K562 (cell line): Measurements from ENCODE around the gene KCNAB1. TPM values are rescaled to one million over a fixed set of nuclear protein-coding genes. Genes with fewer than 3 reads are reported as not detected.

Source experiments
- ELF1 ChIP-seq: fragments of 200-800 bp; sonication (Bioruptor generic); IDR thresholded peaks from 2 replicates; pipeline ENCODE4 v1.6.1; 2016; ENCODE audit warnings: missing genetic modification characterization, missing compliant biosample characterization
- ELF2 ChIP-seq: fragments of 250-450 bp; sonication (Bioruptor Pico); IDR thresholded peaks from 2 replicates; pipeline ENCODE4 v1.5.0; 2021; ENCODE audit warnings: mild to moderate bottlenecking
- KDM5B ChIP-seq: fragments of 200-600 bp; sonication (generic); IDR thresholded peaks from 2 replicates; pipeline ENCODE4 v1.6.1; 2012; ENCODE audit warnings: low read depth, mild to moderate bottlenecking, moderate library complexity, low read length, control low read depth, inconsistent platforms; ENCODE audit not compliant: insufficient replicate concordance
- LARP7 ChIP-seq: fragments of 450-650 bp; IDR thresholded peaks from 2 replicates; pipeline ENCODE4 v1.6.1; 2016
- MBD2 ChIP-seq: sonication (generic); IDR thresholded peaks from 2 replicates; pipeline ENCODE4 v1.6.1; 2016; ENCODE audit warnings: low read depth, borderline replicate concordance
- NR4A1 ChIP-seq, 2 experiments: fragments of 250-450 bp in 1 of 2; fragments of 450-650 bp in 1 of 2; sonication (Bioruptor Pico) in 1 of 2; IDR thresholded peaks; 2 replicates each; pipeline versions ENCODE4 v1.4.0 to v1.6.1; 2016 to 2020; ENCODE audit warnings: mild to moderate bottlenecking in 2 of 2, missing compliant biosample characterization in 1 of 2, missing genetic modification characterization in 1 of 2, moderate library complexity in 1 of 2
- NUFIP1 ChIP-seq: fragments of 450-650 bp; IDR thresholded peaks from 2 replicates; pipeline ENCODE4 v1.6.1; 2018; ENCODE audit not compliant: partially characterized antibody
- SNRNP70 ChIP-seq: fragments of 200-400 bp; formaldehyde crosslinking; optimal IDR thresholded peaks from 2 replicates; pipeline ENCODE3; 2017; ENCODE audit warnings: low read depth, low read length
- TCF7 ChIP-seq: sonication (generic); IDR thresholded peaks from 2 replicates; pipeline ENCODE4 v1.6.1; 2016; ENCODE audit warnings: antibody characterized with exemption, borderline replicate concordance
- ZBED1 ChIP-seq: IDR thresholded peaks from 2 replicates; pipeline ENCODE4 v1.6.1; 2014
- ZFP30 ChIP-seq: fragments of 250-450 bp; sonication (Bioruptor Pico); IDR thresholded peaks from 2 replicates; pipeline ENCODE4 v1.8.0; 2022; ENCODE audit warnings: moderate library complexity, mild to moderate bottlenecking, inconsistent platforms, borderline replicate concordance
- ZNF41 ChIP-seq: fragments of 250-450 bp; sonication (Bioruptor Pico); conservative IDR thresholded peaks from 2 replicates; pipeline ENCODE4 v1.4.0; 2020; ENCODE audit warnings: mild to moderate bottlenecking
- polyA plus RNA-seq, 8 experiments: library from polyadenylated mRNA; depleted of rRNA in 4 of 8; stranded (reverse) in 5 of 8; unstranded in 3 of 8; fragments of >200 nt; fragmentation: Nextera tagmentation in 2 of 8; fragmentation: Illumina TruSeq in 1 of 8; extraction: Ambion mirVana in 2 of 8; extraction: Trizol in 1 of 8; gene quantifications; 2 replicates each; pipeline versions ENCODE4 v1.2.1 to v1.2.3, GENCODE V29; 2011 to 2014; ENCODE audit warnings: inconsistent platforms in 1 of 8, missing spikeins in 1 of 8
- total RNA-seq, 7 experiments: library from RNA; depleted of rRNA in 6 of 7; stranded (reverse); fragments of >200 nt in 6 of 7; fragmentation: Illumina TruSeq in 2 of 7; extraction: Trizol in 2 of 7; gene quantifications; 2 replicates each; pipeline versions ENCODE4 v1.2.1 to v1.2.3, GENCODE V29; 2011 to 2021; ENCODE audit warnings: low replicate concordance in 1 of 7
- TF ChIP-seq, protein P1 (sequence below): sonication (generic); formaldehyde crosslinking; IDR thresholded peaks from 2 replicates; pipeline ENCODE4 v1.8.0; 2022; ENCODE audit warnings: mild to moderate bottlenecking, missing genetic modification reagents
- TF ChIP-seq, protein P2 (sequence below): fragments of 450-650 bp; IDR thresholded peaks from 2 replicates; pipeline ENCODE4 v1.6.1; 2016; ENCODE audit warnings: mild to moderate bottlenecking, moderate library complexity
- TF ChIP-seq, protein P3 (sequence below): fragments of 250-450 bp; sonication (Bioruptor Pico); IDR thresholded peaks from 2 replicates; pipeline ENCODE4 v1.8.0; 2021; ENCODE audit warnings: moderate library complexity, mild to moderate bottlenecking, inconsistent platforms

The KCNAB1 gene
- total and polyA plus RNA-seq, 9 of the 15 experiments (the other 6 are each of a cell fraction or from before 2014, with no cell fraction given): 0.14 to 1.2 (median 0.51) TPM

DNA sequence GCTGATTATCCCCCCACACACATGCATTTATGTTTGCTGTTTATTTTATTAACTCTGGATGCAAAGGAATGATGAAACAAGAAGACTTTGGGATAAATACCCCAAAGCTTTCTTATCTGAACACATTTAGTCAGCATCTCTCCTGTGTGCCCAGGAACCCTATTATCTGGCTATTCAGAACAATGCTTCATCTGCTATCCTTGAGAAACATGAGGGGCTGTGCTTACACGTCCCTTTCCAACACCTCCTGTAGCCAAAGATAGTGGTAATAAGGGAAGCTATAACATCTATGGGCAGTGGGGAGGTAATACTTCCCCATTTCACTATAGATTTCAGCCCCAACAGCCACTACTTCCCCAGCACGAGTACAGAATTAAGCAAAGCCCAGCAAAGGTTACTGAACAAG is 339.8 kb downstream of the KCNAB1 start (continued):
- TF ChIP-seq, protein P1, sequence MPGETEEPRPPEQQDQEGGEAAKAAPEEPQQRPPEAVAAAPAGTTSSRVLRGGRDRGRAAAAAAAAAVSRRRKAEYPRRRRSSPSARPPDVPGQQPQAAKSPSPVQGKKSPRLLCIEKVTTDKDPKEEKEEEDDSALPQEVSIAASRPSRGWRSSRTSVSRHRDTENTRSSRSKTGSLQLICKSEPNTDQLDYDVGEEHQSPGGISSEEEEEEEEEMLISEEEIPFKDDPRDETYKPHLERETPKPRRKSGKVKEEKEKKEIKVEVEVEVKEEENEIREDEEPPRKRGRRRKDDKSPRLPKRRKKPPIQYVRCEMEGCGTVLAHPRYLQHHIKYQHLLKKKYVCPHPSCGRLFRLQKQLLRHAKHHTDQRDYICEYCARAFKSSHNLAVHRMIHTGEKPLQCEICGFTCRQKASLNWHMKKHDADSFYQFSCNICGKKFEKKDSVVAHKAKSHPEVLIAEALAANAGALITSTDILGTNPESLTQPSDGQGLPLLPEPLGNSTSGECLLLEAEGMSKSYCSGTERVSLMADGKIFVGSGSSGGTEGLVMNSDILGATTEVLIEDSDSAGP: no peak
- no peak for TF ChIP-seq TCF7
- TF ChIP-seq, protein P2, sequence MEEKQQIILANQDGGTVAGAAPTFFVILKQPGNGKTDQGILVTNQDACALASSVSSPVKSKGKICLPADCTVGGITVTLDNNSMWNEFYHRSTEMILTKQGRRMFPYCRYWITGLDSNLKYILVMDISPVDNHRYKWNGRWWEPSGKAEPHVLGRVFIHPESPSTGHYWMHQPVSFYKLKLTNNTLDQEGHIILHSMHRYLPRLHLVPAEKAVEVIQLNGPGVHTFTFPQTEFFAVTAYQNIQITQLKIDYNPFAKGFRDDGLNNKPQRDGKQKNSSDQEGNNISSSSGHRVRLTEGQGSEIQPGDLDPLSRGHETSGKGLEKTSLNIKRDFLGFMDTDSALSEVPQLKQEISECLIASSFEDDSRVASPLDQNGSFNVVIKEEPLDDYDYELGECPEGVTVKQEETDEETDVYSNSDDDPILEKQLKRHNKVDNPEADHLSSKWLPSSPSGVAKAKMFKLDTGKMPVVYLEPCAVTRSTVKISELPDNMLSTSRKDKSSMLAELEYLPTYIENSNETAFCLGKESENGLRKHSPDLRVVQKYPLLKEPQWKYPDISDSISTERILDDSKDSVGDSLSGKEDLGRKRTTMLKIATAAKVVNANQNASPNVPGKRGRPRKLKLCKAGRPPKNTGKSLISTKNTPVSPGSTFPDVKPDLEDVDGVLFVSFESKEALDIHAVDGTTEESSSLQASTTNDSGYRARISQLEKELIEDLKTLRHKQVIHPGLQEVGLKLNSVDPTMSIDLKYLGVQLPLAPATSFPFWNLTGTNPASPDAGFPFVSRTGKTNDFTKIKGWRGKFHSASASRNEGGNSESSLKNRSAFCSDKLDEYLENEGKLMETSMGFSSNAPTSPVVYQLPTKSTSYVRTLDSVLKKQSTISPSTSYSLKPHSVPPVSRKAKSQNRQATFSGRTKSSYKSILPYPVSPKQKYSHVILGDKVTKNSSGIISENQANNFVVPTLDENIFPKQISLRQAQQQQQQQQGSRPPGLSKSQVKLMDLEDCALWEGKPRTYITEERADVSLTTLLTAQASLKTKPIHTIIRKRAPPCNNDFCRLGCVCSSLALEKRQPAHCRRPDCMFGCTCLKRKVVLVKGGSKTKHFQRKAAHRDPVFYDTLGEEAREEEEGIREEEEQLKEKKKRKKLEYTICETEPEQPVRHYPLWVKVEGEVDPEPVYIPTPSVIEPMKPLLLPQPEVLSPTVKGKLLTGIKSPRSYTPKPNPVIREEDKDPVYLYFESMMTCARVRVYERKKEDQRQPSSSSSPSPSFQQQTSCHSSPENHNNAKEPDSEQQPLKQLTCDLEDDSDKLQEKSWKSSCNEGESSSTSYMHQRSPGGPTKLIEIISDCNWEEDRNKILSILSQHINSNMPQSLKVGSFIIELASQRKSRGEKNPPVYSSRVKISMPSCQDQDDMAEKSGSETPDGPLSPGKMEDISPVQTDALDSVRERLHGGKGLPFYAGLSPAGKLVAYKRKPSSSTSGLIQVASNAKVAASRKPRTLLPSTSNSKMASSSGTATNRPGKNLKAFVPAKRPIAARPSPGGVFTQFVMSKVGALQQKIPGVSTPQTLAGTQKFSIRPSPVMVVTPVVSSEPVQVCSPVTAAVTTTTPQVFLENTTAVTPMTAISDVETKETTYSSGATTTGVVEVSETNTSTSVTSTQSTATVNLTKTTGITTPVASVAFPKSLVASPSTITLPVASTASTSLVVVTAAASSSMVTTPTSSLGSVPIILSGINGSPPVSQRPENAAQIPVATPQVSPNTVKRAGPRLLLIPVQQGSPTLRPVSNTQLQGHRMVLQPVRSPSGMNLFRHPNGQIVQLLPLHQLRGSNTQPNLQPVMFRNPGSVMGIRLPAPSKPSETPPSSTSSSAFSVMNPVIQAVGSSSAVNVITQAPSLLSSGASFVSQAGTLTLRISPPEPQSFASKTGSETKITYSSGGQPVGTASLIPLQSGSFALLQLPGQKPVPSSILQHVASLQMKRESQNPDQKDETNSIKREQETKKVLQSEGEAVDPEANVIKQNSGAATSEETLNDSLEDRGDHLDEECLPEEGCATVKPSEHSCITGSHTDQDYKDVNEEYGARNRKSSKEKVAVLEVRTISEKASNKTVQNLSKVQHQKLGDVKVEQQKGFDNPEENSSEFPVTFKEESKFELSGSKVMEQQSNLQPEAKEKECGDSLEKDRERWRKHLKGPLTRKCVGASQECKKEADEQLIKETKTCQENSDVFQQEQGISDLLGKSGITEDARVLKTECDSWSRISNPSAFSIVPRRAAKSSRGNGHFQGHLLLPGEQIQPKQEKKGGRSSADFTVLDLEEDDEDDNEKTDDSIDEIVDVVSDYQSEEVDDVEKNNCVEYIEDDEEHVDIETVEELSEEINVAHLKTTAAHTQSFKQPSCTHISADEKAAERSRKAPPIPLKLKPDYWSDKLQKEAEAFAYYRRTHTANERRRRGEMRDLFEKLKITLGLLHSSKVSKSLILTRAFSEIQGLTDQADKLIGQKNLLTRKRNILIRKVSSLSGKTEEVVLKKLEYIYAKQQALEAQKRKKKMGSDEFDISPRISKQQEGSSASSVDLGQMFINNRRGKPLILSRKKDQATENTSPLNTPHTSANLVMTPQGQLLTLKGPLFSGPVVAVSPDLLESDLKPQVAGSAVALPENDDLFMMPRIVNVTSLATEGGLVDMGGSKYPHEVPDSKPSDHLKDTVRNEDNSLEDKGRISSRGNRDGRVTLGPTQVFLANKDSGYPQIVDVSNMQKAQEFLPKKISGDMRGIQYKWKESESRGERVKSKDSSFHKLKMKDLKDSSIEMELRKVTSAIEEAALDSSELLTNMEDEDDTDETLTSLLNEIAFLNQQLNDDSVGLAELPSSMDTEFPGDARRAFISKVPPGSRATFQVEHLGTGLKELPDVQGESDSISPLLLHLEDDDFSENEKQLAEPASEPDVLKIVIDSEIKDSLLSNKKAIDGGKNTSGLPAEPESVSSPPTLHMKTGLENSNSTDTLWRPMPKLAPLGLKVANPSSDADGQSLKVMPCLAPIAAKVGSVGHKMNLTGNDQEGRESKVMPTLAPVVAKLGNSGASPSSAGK: no peak
- TF ChIP-seq LARP7: no peak
- peak; percentile 77 for TF ChIP-seq MBD2
- TF ChIP-seq SNRNP70: no peak
- TF ChIP-seq ELF2: no peak
- no peak for TF ChIP-seq ZFP30 (CRISPR knock-in tag)
- TF ChIP-seq NUFIP1: no peak
- TF ChIP-seq KDM5B: no peak
- no peak for TF ChIP-seq ZNF41 (CRISPR knock-in tag)
- TF ChIP-seq ELF1 (tag): no peak
- no peak for TF ChIP-seq NR4A1 (CRISPR knock-in tag; IDR thresholded peaks at IDR 0.05)
- TF ChIP-seq NR4A1 (tag; IDR thresholded peaks at IDR 0.05): peak; percentile 77; the same call in 1 of the 2 replicates
- TF ChIP-seq ZBED1: no peak
- TF ChIP-seq, protein P3, sequence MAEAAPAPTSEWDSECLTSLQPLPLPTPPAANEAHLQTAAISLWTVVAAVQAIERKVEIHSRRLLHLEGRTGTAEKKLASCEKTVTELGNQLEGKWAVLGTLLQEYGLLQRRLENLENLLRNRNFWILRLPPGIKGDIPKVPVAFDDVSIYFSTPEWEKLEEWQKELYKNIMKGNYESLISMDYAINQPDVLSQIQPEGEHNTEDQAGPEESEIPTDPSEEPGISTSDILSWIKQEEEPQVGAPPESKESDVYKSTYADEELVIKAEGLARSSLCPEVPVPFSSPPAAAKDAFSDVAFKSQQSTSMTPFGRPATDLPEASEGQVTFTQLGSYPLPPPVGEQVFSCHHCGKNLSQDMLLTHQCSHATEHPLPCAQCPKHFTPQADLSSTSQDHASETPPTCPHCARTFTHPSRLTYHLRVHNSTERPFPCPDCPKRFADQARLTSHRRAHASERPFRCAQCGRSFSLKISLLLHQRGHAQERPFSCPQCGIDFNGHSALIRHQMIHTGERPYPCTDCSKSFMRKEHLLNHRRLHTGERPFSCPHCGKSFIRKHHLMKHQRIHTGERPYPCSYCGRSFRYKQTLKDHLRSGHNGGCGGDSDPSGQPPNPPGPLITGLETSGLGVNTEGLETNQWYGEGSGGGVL (CRISPR knock-in tag): no peak
